ENCODE measurements around the gene DAAM1.
A peak's percentile ranks its signal among the peaks of the same experiment; 100 is the strongest.

DAAM1 gene

DNA sequence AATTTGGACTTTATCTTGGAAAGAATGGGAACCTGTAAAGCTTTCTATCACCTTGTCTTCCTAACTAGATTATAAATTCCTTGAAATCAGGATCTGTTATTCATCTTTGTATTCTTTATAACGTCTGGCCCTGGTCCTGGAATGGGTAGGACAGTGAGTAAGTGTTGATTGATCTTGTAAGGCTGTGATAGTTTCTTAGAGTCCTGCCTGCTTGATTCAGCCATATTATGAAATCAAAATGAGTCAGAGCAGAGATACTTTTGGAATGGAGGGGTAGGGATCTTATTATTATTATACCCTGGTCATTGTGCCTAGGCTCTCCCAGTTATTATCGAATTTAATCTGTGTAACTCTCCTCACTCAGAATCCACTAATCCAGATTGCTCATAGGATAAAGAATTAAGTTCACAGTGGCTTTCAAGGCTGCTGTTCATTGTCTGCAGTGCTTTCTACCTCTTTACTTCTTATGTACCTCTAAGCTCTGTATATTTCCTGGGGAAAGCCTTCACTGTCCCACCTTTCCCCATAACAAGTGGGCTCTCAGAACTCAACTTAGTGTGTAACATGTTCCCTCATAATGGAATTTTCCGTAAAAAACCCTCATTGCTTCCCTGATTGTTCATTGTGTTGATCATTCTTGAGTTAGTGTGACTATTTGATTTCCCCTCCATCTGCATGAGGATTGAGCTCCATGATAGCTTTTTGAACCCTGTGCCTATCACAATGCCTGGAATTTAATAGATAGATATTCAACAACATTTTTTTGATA lies 93.3 kb downstream of the DAAM1 start:
- no peak for DNase-seq (ENCODE audit: insufficient read length, low spot score)
- no peak for FAIRE-seq

- DNase-seq (ENCODE audit: insufficient read length, low spot score) (no peak), FAIRE-seq (no peak)
Observed at GRCh38 chr14:59282378-59282765, 93.9 kb downstream of the DAAM1 start.

DNA sequence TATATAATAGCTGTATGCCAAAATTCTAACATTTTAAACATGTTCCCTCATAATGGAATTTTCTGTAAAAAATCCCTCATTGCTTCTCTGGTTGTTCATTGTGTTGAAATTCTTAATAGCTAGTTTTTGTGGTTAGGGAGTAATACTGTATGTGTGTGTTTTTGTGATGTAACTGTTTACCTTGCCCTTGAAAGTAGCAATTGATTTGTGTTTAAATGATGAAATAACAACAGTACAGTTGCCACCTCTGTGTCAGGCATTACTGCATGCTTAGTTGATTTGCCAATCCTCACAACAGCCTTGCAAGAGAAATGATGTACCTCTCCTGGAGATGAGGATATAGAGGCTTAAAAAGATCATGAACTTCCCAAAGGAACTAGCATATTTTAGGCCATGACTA lies 94.9 kb downstream of the DAAM1 start:
- DNase-seq (ENCODE audit: insufficient read length, low spot score) (no peak), FAIRE-seq (no peak)

DNA sequence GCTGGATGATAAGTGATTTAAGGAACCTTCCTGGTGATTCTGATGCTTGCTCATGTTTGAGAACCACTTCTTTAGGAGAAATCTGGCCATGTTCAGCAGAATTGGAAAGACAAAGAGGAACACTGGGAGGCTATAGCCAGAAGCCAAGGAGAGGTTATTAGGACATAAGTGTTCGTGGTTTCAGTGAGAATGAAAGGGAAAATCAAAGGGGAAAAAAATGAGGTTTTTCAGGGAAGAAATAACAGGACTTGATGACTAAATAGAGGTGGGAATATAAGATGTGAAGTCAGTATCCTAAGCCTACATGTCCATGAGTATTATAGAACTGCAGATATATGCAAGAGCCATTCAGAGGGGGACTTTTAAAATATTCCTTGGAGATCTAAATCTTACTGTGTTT lies 95.6 kb downstream of the DAAM1 start:
- FAIRE-seq: no peak
- no peak for DNase-seq (ENCODE audit: insufficient read length, low spot score)

- DNase-seq (ENCODE audit: insufficient read length, low spot score) (no peak), FAIRE-seq (no peak)
Observed at GRCh38 chr14:59292028-59292427, 103.6 kb downstream of the DAAM1 start.

GRCh38 chr14:59292921-59293534 lies 104.6 kb downstream of the DAAM1 start:
- FAIRE-seq (no peak), DNase-seq (ENCODE audit: insufficient read length, low spot score) (no peak)

- DNase-seq (ENCODE audit: insufficient read length, low spot score) (no peak), FAIRE-seq (no peak)
Observed at GRCh38 chr14:59293935-59294661, 105.6 kb downstream of the DAAM1 start.

DNA sequence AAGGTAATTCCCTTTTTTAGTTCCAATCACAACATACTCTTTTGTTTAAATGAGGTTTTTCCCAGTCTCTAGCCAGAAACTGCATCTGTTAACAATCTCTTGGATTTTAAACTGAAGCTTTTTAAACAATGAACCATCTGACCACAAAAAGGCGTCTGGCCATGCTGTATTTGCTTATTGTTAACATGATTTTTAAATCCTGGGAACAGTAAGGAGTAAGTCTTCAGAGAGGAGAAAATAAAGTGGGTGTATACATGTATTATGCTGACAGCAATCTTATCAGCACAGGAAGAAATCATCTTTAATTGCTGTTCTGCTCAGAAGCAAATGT lies 106.2 kb downstream of the DAAM1 start:
- FAIRE-seq (no peak), DNase-seq (ENCODE audit: insufficient read length, low spot score) (no peak)

DNA sequence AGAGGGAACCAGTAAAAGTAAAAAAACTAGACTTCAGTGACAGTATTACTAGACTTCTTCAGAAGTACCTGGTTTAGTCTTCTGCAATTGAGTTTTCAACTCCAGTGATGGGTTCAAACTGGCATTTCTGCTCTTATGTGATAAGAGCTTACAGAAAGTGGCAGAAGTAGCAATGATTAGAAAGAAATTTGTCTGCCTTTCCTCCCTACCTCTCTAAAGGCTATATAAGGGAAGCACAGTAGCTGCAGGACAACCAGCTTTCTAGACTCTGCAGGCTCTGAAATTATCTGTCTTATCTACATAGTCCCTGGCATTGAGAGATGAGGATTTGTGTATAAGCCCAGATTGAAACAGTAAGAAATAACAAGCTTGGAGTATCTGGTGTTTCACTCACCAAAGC lies 107.5 kb downstream of the DAAM1 start:
- FAIRE-seq (no peak), DNase-seq (ENCODE audit: insufficient read length, low spot score) (no peak)

- peak; percentile 40 for FAIRE-seq
- no peak for DNase-seq (ENCODE audit: insufficient read length, low spot score)
Observed at GRCh38 chr14:59296508-59296907, 108.0 kb downstream of the DAAM1 start.

- DNase-seq (ENCODE audit: insufficient read length, low spot score) (no peak), FAIRE-seq (no peak)
Observed at GRCh38 chr14:59297071-59297776, 108.8 kb downstream of the DAAM1 start.

GRCh38 chr14:59299731-59300130 lies 111.3 kb downstream of the DAAM1 start:
- no peak for DNase-seq (ENCODE audit: insufficient read length, low spot score)
- no peak for FAIRE-seq

DNA sequence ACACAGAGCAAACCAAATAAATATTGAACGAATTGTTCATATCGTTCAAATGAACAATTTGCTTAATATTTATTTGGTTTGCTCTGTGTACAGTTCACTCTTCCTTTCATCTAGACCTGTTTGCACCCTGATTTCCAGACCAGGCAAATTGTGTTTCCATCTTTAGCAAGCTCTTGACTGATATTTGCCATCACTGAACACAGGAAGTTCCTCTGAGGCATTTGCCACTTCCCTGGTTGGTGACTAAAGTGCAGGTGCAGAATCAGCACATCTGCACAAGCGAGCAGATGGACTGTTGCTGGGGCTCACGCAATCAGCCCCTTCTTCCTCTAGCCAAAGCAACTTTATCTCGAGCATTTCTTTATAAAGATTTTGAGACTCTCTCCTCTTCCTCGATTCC lies 112.9 kb downstream of the DAAM1 start:
- peak; percentile 36 for DNase-seq (ENCODE audit: insufficient read length, low spot score)
- FAIRE-seq: peak; percentile 93

DNA sequence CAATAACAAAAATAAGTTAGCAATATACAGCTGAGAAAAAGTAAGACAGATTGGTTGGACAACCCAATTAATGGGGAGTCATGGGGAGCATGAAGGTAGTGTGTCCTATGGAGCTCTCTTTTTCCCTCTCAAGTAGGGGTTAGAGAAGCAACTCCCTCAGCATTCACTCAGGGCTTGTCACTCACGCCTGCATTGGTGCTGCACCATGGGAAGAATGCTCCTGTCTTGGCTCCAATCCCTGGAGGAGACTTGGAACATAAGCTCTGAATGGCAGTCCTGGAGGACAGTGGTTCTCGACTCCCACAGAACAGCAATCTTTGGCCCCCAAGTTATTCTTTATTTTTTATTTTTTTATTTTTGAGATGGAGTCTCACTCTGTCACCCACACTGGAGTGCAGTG lies 113.8 kb downstream of the DAAM1 start:
- peak; percentile 65 for FAIRE-seq
- no peak for DNase-seq (ENCODE audit: insufficient read length, low spot score)

DNA sequence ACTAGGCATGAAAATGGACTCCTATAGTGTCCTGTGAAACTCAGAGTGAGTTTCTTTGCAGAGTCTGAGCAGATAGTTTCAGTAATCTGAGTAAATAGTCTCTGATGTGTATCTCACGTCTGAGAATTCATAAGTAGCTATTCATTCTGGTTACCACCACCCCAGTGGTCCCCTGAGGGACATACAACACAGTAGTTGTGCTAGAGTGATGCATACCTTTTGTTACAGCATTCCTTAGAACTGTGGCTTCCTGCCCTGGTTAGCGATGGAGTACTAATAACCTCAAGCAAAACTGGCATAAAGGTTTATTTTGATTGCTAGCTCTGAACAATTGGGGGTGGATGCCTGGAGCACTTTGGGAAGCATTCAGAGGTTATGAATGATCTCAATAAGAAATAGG lies 114.7 kb downstream of the DAAM1 start:
- FAIRE-seq: no peak
- DNase-seq (ENCODE audit: insufficient read length, low spot score): no peak

- DNase-seq (ENCODE audit: insufficient read length, low spot score) (no peak), FAIRE-seq (no peak)
Observed at GRCh38 chr14:59305231-59305630, 116.8 kb downstream of the DAAM1 start.

- FAIRE-seq (no peak), DNase-seq (ENCODE audit: insufficient read length, low spot score) (no peak)
Observed at GRCh38 chr14:59305836-59306555, 117.5 kb downstream of the DAAM1 start.

GRCh38 chr14:59306775-59307174 lies 118.3 kb downstream of the DAAM1 start:
- FAIRE-seq (no peak), DNase-seq (ENCODE audit: insufficient read length, low spot score) (no peak)

DNA sequence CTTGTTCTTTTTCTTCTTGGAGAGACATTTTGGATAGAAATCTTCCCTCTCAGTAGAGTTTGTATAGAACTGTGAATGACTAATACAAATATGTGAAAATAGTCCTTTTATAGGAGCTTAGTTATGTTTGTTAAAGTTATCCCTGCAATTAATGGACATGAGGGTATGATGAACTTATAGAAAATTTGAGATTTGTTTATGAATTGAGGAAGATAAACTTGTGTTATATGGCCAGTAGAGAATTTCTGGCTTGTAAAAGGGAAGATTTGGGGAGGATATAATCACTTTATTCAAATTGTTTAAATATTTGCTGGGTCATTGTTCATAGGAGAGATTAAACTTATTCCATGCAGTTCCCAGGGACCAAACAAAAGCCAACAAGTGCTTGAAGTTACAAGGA lies 119.6 kb downstream of the DAAM1 start:
- no peak for DNase-seq (ENCODE audit: insufficient read length, low spot score)
- FAIRE-seq: no peak

GRCh38 chr14:59308673-59309072 lies 120.2 kb downstream of the DAAM1 start:
- FAIRE-seq (no peak), DNase-seq (ENCODE audit: insufficient read length, low spot score) (no peak)
